ENCODE measurements around the gene CHD5. TPM values are rescaled to one million over a fixed set of nuclear protein-coding genes. Genes with fewer than 3 reads are reported as not detected.

The CHD5 gene
- total RNA-seq, 1 experiment from 2014 or later: 0.29 TPM

GRCh38 chr1:6202256-6202655 is 22.1 kb upstream of the CHD5 start:
- no peak for DNase-seq (ENCODE audit: low read depth)

- no peak for DNase-seq (ENCODE audit: low read depth)
Measured at GRCh38 chr1:6200188-6200809, 20.2 kb upstream of the CHD5 start.

- peak; percentile 100 for DNase-seq (ENCODE audit: low read depth)
Measured at GRCh38 chr1:6199298-6200187, 19.4 kb upstream of the CHD5 start, which contains the start of gene RPL22. Gene RPL22 (minus strand): TSS chr1:6199595. CDS start chr1:6199573, 22 bp downstream.

- no peak for DNase-seq (ENCODE audit: low read depth)
Measured at GRCh38 chr1:6198646-6199297, 18.7 kb upstream of the CHD5 start.

- no peak for DNase-seq (ENCODE audit: low read depth)
Measured at GRCh38 chr1:6197746-6198427, 17.8 kb upstream of the CHD5 start.

- no peak for DNase-seq (ENCODE audit: low read depth)
Measured at GRCh38 chr1:6191968-6192367, 11.8 kb upstream of the CHD5 start.

GRCh38 chr1:6188466-6188865 is 8.3 kb upstream of the CHD5 start:
- DNase-seq (ENCODE audit: low read depth): no peak

GRCh38 chr1:6185635-6186382 is 5.7 kb upstream of the CHD5 start:
- no peak for DNase-seq (ENCODE audit: low read depth)

- no peak for DNase-seq (ENCODE audit: low read depth)
Measured at GRCh38 chr1:6185151-6185550, 5.0 kb upstream of the CHD5 start.

- no peak for DNase-seq (ENCODE audit: low read depth)
Measured at GRCh38 chr1:6184083-6184783, 4.1 kb upstream of the CHD5 start.

- peak; percentile 35 for DNase-seq (ENCODE audit: low read depth)
Measured at GRCh38 chr1:6183520-6183989, 3.4 kb upstream of the CHD5 start.

- peak; percentile 43 for DNase-seq (ENCODE audit: low read depth)
Measured at GRCh38 chr1:6181347-6181770, 1.2 kb upstream of the CHD5 start.

GRCh38 chr1:6180707-6181311 is 688 bp upstream of the CHD5 start:
- no peak for DNase-seq (ENCODE audit: low read depth)

- DNase-seq (ENCODE audit: low read depth): no peak
Measured at GRCh38 chr1:6179564-6180175, 451 bp downstream of the CHD5 start.

- no peak for DNase-seq (ENCODE audit: low read depth)
Measured at GRCh38 chr1:6178751-6179563, 1.2 kb downstream of the CHD5 start.

GRCh38 chr1:6177681-6178380 is 2.3 kb downstream of the CHD5 start:
- no peak for DNase-seq (ENCODE audit: low read depth)

- no peak for DNase-seq (ENCODE audit: low read depth)
Measured at GRCh38 chr1:6176779-6177178, 3.3 kb downstream of the CHD5 start.

- no peak for DNase-seq (ENCODE audit: low read depth)
Measured at GRCh38 chr1:6175411-6175828, 4.7 kb downstream of the CHD5 start.
